Measurements from ENCODE around the gene NCAM2.

DNA sequence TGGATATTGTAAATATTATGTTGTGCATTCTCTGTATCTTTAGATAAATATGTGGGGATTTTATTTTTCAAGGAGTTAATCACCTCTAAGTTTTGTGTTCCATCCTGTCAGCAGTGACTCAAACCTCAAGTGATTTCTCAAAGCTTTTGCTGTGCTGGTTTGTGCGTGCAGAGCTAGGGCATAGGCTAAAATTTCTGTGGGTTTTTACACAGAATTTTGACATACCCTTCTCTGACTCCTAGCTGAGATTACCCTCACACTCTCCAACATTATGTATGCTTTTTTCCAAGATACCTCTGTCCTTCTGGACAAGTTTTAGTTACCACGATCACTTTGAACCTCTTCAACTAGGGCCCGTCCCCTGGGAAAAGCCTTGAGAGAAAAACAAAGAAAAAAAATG lies 384.9 kb downstream of the NCAM2 start:
- TF ChIP-seq, protein P1, sequence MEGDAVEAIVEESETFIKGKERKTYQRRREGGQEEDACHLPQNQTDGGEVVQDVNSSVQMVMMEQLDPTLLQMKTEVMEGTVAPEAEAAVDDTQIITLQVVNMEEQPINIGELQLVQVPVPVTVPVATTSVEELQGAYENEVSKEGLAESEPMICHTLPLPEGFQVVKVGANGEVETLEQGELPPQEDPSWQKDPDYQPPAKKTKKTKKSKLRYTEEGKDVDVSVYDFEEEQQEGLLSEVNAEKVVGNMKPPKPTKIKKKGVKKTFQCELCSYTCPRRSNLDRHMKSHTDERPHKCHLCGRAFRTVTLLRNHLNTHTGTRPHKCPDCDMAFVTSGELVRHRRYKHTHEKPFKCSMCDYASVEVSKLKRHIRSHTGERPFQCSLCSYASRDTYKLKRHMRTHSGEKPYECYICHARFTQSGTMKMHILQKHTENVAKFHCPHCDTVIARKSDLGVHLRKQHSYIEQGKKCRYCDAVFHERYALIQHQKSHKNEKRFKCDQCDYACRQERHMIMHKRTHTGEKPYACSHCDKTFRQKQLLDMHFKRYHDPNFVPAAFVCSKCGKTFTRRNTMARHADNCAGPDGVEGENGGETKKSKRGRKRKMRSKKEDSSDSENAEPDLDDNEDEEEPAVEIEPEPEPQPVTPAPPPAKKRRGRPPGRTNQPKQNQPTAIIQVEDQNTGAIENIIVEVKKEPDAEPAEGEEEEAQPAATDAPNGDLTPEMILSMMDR (IDR thresholded peaks at IDR 0.05 in 8 of 11, conservative IDR thresholded peaks at IDR 0.05 in 3 of 11) = no peak
- TF ChIP-seq POLR2A (IDR thresholded peaks at IDR 0.05) (no peak), POLR2AphosphoS5 (IDR thresholded peaks at IDR 0.05) (no peak)
